ENCODE measurements around the gene LYRM2. TPM values are rescaled to one million over a fixed set of nuclear protein-coding genes. Genes with fewer than 3 reads are reported as not detected.

The LYRM2 gene
- total RNA-seq, 2 experiments from 2014 or later: 12.3 to 16.3 TPM

DNA sequence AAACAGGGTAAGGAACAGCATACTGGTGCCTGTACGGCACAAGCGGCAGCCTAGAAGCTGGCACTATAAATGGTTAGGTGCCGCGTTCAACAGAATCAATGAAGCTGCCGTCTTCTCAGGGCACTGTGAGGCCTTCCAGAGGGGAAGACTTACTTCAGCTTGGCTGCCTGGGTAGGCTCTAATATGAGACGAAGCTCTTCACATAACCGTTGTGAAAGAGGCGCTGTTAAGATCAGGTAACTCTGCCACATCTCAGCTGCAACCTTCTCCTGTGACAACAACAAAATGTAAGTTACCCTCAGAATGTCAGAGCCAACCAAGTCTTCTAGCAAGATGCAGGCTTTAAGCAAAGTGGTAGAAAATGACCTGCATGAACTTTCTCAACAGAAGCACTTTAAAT, 12.0 kb upstream of the LYRM2 start:
- no peaks in the 10 kb centered on the region for H3K9me3 ChIP-seq (ENCODE audit: control insufficient read depth in 1 of 2, insufficient read depth in 1 of 2, low read length in 2 of 2)
- intact Hi-C loops (cut with DNase I, micrococcal nuclease): no loop called here
- TF ChIP-seq, protein P1, sequence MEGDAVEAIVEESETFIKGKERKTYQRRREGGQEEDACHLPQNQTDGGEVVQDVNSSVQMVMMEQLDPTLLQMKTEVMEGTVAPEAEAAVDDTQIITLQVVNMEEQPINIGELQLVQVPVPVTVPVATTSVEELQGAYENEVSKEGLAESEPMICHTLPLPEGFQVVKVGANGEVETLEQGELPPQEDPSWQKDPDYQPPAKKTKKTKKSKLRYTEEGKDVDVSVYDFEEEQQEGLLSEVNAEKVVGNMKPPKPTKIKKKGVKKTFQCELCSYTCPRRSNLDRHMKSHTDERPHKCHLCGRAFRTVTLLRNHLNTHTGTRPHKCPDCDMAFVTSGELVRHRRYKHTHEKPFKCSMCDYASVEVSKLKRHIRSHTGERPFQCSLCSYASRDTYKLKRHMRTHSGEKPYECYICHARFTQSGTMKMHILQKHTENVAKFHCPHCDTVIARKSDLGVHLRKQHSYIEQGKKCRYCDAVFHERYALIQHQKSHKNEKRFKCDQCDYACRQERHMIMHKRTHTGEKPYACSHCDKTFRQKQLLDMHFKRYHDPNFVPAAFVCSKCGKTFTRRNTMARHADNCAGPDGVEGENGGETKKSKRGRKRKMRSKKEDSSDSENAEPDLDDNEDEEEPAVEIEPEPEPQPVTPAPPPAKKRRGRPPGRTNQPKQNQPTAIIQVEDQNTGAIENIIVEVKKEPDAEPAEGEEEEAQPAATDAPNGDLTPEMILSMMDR (IDR thresholded peaks at IDR 0.05): no peak
- DNase-seq: no peak
- Mint-ChIP-seq H3K4me1 (ENCODE audit: low read depth) (no peaks in the 10 kb centered on the region), H3K27ac (no peak overlapping the region), H3K27me3 (no peaks in the 10 kb centered on the region), H3K4me3 (no peak overlapping the region), H3K36me3 (ENCODE audit: low read depth) (peaks cover 93% of the 10 kb centered on the region), H3K9me3 (no peaks in the 10 kb centered on the region)
- no peaks in the 10 kb centered on the region for H3K4me1 ChIP-seq (ENCODE audit: insufficient read depth, low read length)
- H3K4me3 ChIP-seq (ENCODE audit: low read length): no peak overlapping the region
- peaks cover 86% of the 10 kb centered on the region for H3K36me3 ChIP-seq (ENCODE audit: insufficient read depth, low read length)
- H3K27ac ChIP-seq (ENCODE audit: low read depth in 1 of 2, low read length in 2 of 2): no peak overlapping the region
- no peak for ATAC-seq (ENCODE audit: poor library complexity)
- no peaks in the 10 kb centered on the region for H3K27me3 ChIP-seq (ENCODE audit: control insufficient read depth in 1 of 2, insufficient read depth in 2 of 2, low read length in 2 of 2)
- POLR2A ChIA-PET: no interaction called here
- CTCF ChIA-PET: no interaction called here

DNA sequence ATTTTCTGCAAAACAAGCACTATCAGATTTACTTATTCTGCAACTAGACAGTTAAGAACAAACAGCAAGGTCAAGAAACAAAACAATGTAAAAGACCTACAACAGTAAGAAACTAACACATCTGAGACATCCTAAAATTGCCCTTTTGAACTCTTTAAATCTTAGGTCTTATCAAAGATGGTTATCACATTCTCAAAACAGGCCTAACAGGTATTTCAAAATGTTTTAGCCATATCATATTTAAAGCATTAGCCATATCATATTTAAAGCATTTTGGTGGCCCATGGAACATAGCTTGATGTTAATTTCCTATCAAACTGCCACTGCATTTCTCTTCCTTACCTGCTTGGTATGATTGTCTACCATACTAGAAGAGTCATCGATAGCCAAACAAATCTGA, 11.1 kb upstream of the LYRM2 start:
- peaks cover 91% of the 10 kb centered on the region for H3K36me3 Mint-ChIP-seq (ENCODE audit: low read depth)

DNA sequence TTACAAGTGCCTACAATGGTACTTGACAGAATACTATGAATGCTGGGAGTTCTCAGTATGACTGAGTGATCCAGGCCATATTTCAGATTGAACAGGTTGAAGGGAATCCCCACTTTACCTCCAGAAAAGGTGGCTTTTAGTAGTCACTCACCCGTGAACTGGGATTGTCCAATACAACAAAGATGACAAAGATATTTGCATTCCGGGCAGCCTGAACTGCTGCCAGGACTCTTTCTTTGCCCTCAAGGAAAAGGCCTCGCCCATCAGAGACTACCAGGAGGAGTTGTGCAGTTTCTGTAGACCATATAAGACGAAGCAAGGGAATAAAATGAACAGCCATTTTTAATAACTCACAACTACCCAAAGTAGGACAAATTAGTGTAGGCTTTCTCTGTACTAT, 6.3 kb upstream of the LYRM2 start:
- DNase-seq (no peak), ATAC-seq (ENCODE audit: poor library complexity) (no peak)
- Mint-ChIP-seq H3K36me3 (ENCODE audit: low read depth) (peaks cover 71% of the 10 kb centered on the region), H3K4me3 (no peak overlapping the region), H3K9me3 (no peaks in the 10 kb centered on the region), H3K4me1 (ENCODE audit: low read depth) (no peaks in the 10 kb centered on the region), H3K27ac (no peak overlapping the region), H3K27me3 (no peaks in the 10 kb centered on the region)
- Histone ChIP-seq H3K4me1 (ENCODE audit: insufficient read depth, low read length) (no peaks in the 10 kb centered on the region), H3K27me3 (ENCODE audit: control insufficient read depth in 1 of 2, insufficient read depth in 2 of 2, low read length in 2 of 2) (no peaks in the 10 kb centered on the region), H3K36me3 (ENCODE audit: insufficient read depth, low read length) (peaks cover 64% of the 10 kb centered on the region), H3K27ac (ENCODE audit: low read depth in 1 of 2, low read length in 2 of 2) (no peak overlapping the region), H3K9me3 (ENCODE audit: control insufficient read depth in 1 of 2, insufficient read depth in 1 of 2, low read length in 2 of 2) (no peaks in the 10 kb centered on the region), H3K4me3 (ENCODE audit: low read length) (no peak overlapping the region)
- POLR2A ChIA-PET: no interaction called here
- TF ChIP-seq, protein P1 (IDR thresholded peaks at IDR 0.05): no peak
- CTCF ChIA-PET: no interaction called here
- intact Hi-C loops (cut with DNase I, micrococcal nuclease): loop anchor here in 1 of 2 experiments (5.0 kb wide), 1 partner anchor 172 kb away; the partner anchor contains the start of gene MDN1

More for the DNA sequence above, 11.1 kb upstream of the LYRM2 start:
- DNase-seq (no peak), ATAC-seq (ENCODE audit: poor library complexity) (no peak)
- Mint-ChIP-seq H3K4me3 (no peak overlapping the region), H3K27me3 (no peaks in the 10 kb centered on the region), H3K4me1 (ENCODE audit: low read depth) (no peaks in the 10 kb centered on the region), H3K9me3 (no peaks in the 10 kb centered on the region), H3K27ac (no peak overlapping the region)
- H3K4me3 ChIP-seq (ENCODE audit: low read length): no peak overlapping the region
- H3K36me3 ChIP-seq (ENCODE audit: insufficient read depth, low read length): peaks cover 85% of the 10 kb centered on the region
- intact Hi-C loops (cut with DNase I, micrococcal nuclease): no loop called here
- H3K9me3 ChIP-seq (ENCODE audit: control insufficient read depth in 1 of 2, insufficient read depth in 1 of 2, low read length in 2 of 2): no peaks in the 10 kb centered on the region
- H3K27me3 ChIP-seq (ENCODE audit: control insufficient read depth in 1 of 2, insufficient read depth in 2 of 2, low read length in 2 of 2): no peaks in the 10 kb centered on the region
- TF ChIP-seq, protein P1 (IDR thresholded peaks at IDR 0.05): no peak
- CTCF ChIA-PET: no interaction called here
- H3K4me1 ChIP-seq (ENCODE audit: insufficient read depth, low read length): no peaks in the 10 kb centered on the region
- POLR2A ChIA-PET: no interaction called here
- H3K27ac ChIP-seq (ENCODE audit: low read depth in 1 of 2, low read length in 2 of 2): no peak overlapping the region
